MG63 (cell line): ENCODE results near the gene RPL12. TPM values are rescaled to one million over a fixed set of nuclear protein-coding genes. Genes with fewer than 3 reads are reported as not detected.

Experiments
- DNase-seq: peaks from one replicate; pipeline ENCODE4 v3.0.0-alpha.2; 2020
- H3K27me3 ChIP-seq: fragments of 250-450 bp; sonication (Bioruptor Pico); 2 replicates; pipeline ENCODE4 v1.5.1; 2020; ENCODE audit warnings: mild to moderate bottlenecking, moderate library complexity
- H3K36me3 ChIP-seq: fragments of 250-450 bp; sonication (Bioruptor Pico); 2 replicates; pipeline ENCODE4 v1.5.1; 2020; ENCODE audit warnings: mild to moderate bottlenecking, moderate library complexity
- H3K4me3 ChIP-seq: fragments of 250-450 bp; sonication (Bioruptor Pico); 2 replicates; pipeline ENCODE4 v1.5.1; 2020; ENCODE audit warnings: mild to moderate bottlenecking, moderate library complexity
- H3K9me3 ChIP-seq: fragments of 250-450 bp; sonication (Bioruptor Pico); 2 replicates; pipeline ENCODE4 v1.5.1; 2020; ENCODE audit warnings: mild to moderate bottlenecking, moderate library complexity
- total RNA-seq: library from RNA; depleted of rRNA; stranded (reverse); fragments of >200 nt; shearing (Covaris generic); gene quantifications from 2 replicates; pipeline ENCODE4 v1.2.3, GENCODE V29; 2014; ENCODE audit warnings: low replicate concordance; rRNA removed

Gene RPL12
- total RNA-seq = 2,095 and 2,469 TPM in 2 replicates

- H3K36me3 ChIP-seq = peaks cover 60% of the 10 kb centered on the region
- no peaks in the 10 kb centered on the region for H3K9me3 ChIP-seq
- H3K4me3 ChIP-seq = peak within 1 kb of the TSS; percentile 85
- H3K27me3 ChIP-seq = no peaks in the 10 kb centered on the region; the same call in 1 of the 2 replicates
- DNase-seq = peak; percentile 92
These were observed at the start of gene RPL12, which contains the start of gene LRSAM1 for GRCh38 chr9:127450830-127451607. Gene RPL12, minus strand, starts transcription at chr9:127451406. Its CDS starts 89 bp downstream, at chr9:127451317. Gene LRSAM1, plus strand, starts transcription at chr9:127451510. Its CDS starts 3,018 bp downstream, at chr9:127454528.

GRCh38 chr9:127500862-127501261, 49.7 kb upstream of the RPL12 start:
- H3K36me3 ChIP-seq = peaks cover 61% of the 10 kb centered on the region
- H3K27me3 ChIP-seq = no peaks in the 10 kb centered on the region
- no peak overlapping the region for H3K4me3 ChIP-seq
- H3K9me3 ChIP-seq = no peaks in the 10 kb centered on the region
- no peak for DNase-seq

- DNase-seq = no peak
- H3K4me3 ChIP-seq = no peak overlapping the region
- no peaks in the 10 kb centered on the region for H3K9me3 ChIP-seq
- H3K36me3 ChIP-seq = peaks cover 66% of the 10 kb centered on the region
- no peaks in the 10 kb centered on the region for H3K27me3 ChIP-seq
These were observed 49.2 kb upstream of the RPL12 start for GRCh38 chr9:127500399-127500798.

GRCh38 chr9:127498298-127498697, 47.1 kb upstream of the RPL12 start:
- no peak for DNase-seq
- H3K36me3 ChIP-seq = peaks cover 61% of the 10 kb centered on the region

GRCh38 chr9:127497656-127498290, 46.6 kb upstream of the RPL12 start:
- DNase-seq = no peak
- Histone ChIP-seq H3K27me3 (no peaks in the 10 kb centered on the region), H3K9me3 (no peaks in the 10 kb centered on the region), H3K4me3 (no peak overlapping the region), H3K36me3 (peaks cover 55% of the 10 kb centered on the region)

More at GRCh38 chr9:127498298-127498697, 47.1 kb upstream of the RPL12 start:
- Histone ChIP-seq H3K27me3 (no peaks in the 10 kb centered on the region), H3K4me3 (no peak overlapping the region), H3K9me3 (no peaks in the 10 kb centered on the region)

GRCh38 chr9:127496974-127497373, 45.8 kb upstream of the RPL12 start:
- DNase-seq = no peak
- no peaks in the 10 kb centered on the region for H3K27me3 ChIP-seq
- no peaks in the 10 kb centered on the region for H3K9me3 ChIP-seq
- peaks cover 52% of the 10 kb centered on the region for H3K36me3 ChIP-seq
- H3K4me3 ChIP-seq = no peak overlapping the region

- H3K36me3 ChIP-seq = peaks cover 52% of the 10 kb centered on the region
- no peaks in the 10 kb centered on the region for H3K27me3 ChIP-seq
- DNase-seq = no peak
- no peaks in the 10 kb centered on the region for H3K9me3 ChIP-seq
- no peak overlapping the region for H3K4me3 ChIP-seq
These were observed 44.8 kb upstream of the RPL12 start for GRCh38 chr9:127495884-127496555.

- Histone ChIP-seq H3K36me3 (peaks cover 57% of the 10 kb centered on the region), H3K27me3 (no peaks in the 10 kb centered on the region), H3K9me3 (no peaks in the 10 kb centered on the region), H3K4me3 (no peak overlapping the region)
- no peak for DNase-seq
These were observed 43.1 kb upstream of the RPL12 start for GRCh38 chr9:127494304-127494702.

- Histone ChIP-seq H3K27me3 (no peaks in the 10 kb centered on the region), H3K36me3 (peaks cover 57% of the 10 kb centered on the region), H3K4me3 (no peak overlapping the region), H3K9me3 (no peaks in the 10 kb centered on the region)
- no peak for DNase-seq
These were observed 42.5 kb upstream of the RPL12 start for GRCh38 chr9:127493592-127494303.

GRCh38 chr9:127492616-127493015, 41.4 kb upstream of the RPL12 start:
- Histone ChIP-seq H3K36me3 (peaks cover 49% of the 10 kb centered on the region), H3K27me3 (no peaks in the 10 kb centered on the region), H3K4me3 (no peak overlapping the region), H3K9me3 (no peaks in the 10 kb centered on the region)
- no peak for DNase-seq

- no peak overlapping the region for H3K4me3 ChIP-seq
- no peaks in the 10 kb centered on the region for H3K9me3 ChIP-seq
- peaks cover 38% of the 10 kb centered on the region for H3K36me3 ChIP-seq
- H3K27me3 ChIP-seq = no peaks in the 10 kb centered on the region
- no peak for DNase-seq
These were observed 40.3 kb upstream of the RPL12 start for GRCh38 chr9:127491516-127491915.

- Histone ChIP-seq H3K9me3 (no peaks in the 10 kb centered on the region), H3K36me3 (peaks cover 30% of the 10 kb centered on the region), H3K4me3 (no peak overlapping the region), H3K27me3 (no peaks in the 10 kb centered on the region)
- no peak for DNase-seq
These were observed 39.5 kb upstream of the RPL12 start for GRCh38 chr9:127490535-127491230.

GRCh38 chr9:127489471-127490115, 38.4 kb upstream of the RPL12 start:
- H3K4me3 ChIP-seq = no peak overlapping the region
- H3K27me3 ChIP-seq = no peaks in the 10 kb centered on the region
- H3K36me3 ChIP-seq = peaks cover 24% of the 10 kb centered on the region
- H3K9me3 ChIP-seq = no peaks in the 10 kb centered on the region
- no peak for DNase-seq

- H3K4me3 ChIP-seq = no peak overlapping the region
- no peak for DNase-seq
These were observed 37.7 kb upstream of the RPL12 start for GRCh38 chr9:127488946-127489345.

GRCh38 chr9:127485995-127486394, 34.8 kb upstream of the RPL12 start:
- Histone ChIP-seq H3K36me3 (peaks cover 11% of the 10 kb centered on the region), H3K9me3 (no peaks in the 10 kb centered on the region), H3K4me3 (no peak overlapping the region), H3K27me3 (no peaks in the 10 kb centered on the region)
- DNase-seq = no peak

More at GRCh38 chr9:127488946-127489345, 37.7 kb upstream of the RPL12 start:
- peaks cover 17% of the 10 kb centered on the region for H3K36me3 ChIP-seq
- H3K9me3 ChIP-seq = no peaks in the 10 kb centered on the region
- H3K27me3 ChIP-seq = no peaks in the 10 kb centered on the region

GRCh38 chr9:127482662-127483061, 31.5 kb upstream of the RPL12 start:
- H3K9me3 ChIP-seq = no peaks in the 10 kb centered on the region
- DNase-seq = no peak
- H3K36me3 ChIP-seq = peaks cover 17% of the 10 kb centered on the region
- no peaks in the 10 kb centered on the region for H3K27me3 ChIP-seq
- no peak overlapping the region for H3K4me3 ChIP-seq
